ENCODE data around the gene KCNJ12. TPM values are rescaled to one million over a fixed set of nuclear protein-coding genes. Genes with fewer than 3 reads are reported as not detected.

The KCNJ12 gene
- total RNA-seq, 4 donors from 2014 or later = 1.1 to 2.5 (median 2.3) TPM

DNA sequence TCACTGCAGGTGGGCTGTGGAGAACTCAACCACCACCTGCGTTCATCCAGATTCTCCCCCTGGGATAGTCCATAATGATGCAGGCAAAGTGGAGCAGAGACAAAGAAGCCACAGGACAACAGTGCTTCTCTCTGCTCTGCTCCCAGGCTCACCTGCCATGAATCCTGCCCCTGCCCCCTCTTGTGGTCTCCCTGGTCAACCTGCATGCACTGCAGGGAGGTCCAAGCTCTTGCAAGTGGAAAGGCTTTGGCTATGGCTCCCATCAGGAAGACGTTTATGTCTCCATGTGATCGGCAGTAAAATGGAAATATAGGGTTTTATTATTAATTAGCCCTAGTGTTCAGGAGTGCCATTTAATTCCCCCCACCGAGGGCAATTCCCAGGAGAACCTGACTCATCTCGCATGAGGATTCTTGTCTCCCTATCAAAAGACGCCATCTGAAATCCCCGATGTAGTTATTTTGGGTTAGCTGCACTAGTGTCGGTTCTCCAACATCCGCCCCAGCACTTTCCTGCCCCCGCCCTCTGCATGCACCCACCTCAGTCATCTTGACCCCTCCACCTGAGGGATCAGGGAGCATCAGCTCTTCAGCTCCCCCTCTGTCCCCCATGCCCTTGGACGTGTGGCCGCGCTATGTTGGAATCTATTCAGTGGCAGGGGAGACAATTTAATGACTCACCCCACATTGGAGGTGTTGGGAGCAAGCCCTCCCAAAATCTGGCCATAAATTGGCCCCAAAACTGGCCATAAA lies 91.8 kb downstream of the KCNJ12 start:
- DNase-seq = no peak
- H3K36me3 ChIP-seq = no peaks in the 10 kb centered on the region
- no peak overlapping the region for H3K4me3 ChIP-seq
- H3K27me3 ChIP-seq = peaks cover 12% of the 10 kb centered on the region
- TF ChIP-seq POLR2A (IDR thresholded peaks at IDR 0.05) = no peak
- no peak for TF ChIP-seq POLR2AphosphoS5 (IDR thresholded peaks at IDR 0.05)
- TF ChIP-seq, protein P1, sequence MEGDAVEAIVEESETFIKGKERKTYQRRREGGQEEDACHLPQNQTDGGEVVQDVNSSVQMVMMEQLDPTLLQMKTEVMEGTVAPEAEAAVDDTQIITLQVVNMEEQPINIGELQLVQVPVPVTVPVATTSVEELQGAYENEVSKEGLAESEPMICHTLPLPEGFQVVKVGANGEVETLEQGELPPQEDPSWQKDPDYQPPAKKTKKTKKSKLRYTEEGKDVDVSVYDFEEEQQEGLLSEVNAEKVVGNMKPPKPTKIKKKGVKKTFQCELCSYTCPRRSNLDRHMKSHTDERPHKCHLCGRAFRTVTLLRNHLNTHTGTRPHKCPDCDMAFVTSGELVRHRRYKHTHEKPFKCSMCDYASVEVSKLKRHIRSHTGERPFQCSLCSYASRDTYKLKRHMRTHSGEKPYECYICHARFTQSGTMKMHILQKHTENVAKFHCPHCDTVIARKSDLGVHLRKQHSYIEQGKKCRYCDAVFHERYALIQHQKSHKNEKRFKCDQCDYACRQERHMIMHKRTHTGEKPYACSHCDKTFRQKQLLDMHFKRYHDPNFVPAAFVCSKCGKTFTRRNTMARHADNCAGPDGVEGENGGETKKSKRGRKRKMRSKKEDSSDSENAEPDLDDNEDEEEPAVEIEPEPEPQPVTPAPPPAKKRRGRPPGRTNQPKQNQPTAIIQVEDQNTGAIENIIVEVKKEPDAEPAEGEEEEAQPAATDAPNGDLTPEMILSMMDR (IDR thresholded peaks at IDR 0.05) = no peak
- no peak for TF ChIP-seq EP300 (IDR thresholded peaks at IDR 0.05; ENCODE audit: low read depth)
- intact Hi-C loops (cut with DNase I; ENCODE audit: low total_unique reads) (no loop called here), in situ Hi-C loops (cut with MboI; ENCODE audit: low pct_ligation_motif_present in 1 of 4, low pct_unique_long_range_greater_than_20kb in 1 of 4, low sequenced_read_pairs in 3 of 4) (loop anchor here in 1 of 4 donors (25.0 kb wide), 1 partner anchor 356 kb away; no protein-coding TSS in a partner anchor)
- 86 to 91% methylated on average over 7 to 13 of the region's 13 CpGs for WGBS, 2 donors (ENCODE audit: low coverage in 1 of 2)
- H3K4me1 ChIP-seq = peaks cover 0 to 5% (median 0%) of the 10 kb centered on the region in 4 donors
- H3K9me3 ChIP-seq = no peaks in the 10 kb centered on the region
- H3K27ac ChIP-seq = no peak overlapping the region

Other genes with a start within 250 kb of the KCNJ12 start
- gene DHRS7B, start 249.4 kb upstream of the KCNJ12 start, total RNA-seq = 10 to 100 TPM; 14.6 to 80.6 (median 47.7) TPM
- gene TMEM11, start 162.2 kb upstream of the KCNJ12 start, total RNA-seq = 10 to 100 TPM; 15.1 to 35.0 (median 24.5) TPM
- 1 to 10 TPM; 1.4 to 7.9 (median 5.0) TPM for gene NATD1, start 122.9 kb upstream of the KCNJ12 start, total RNA-seq
- 100 to 1,000 TPM in 1 of 4 donors, 10 to 100 TPM in 3; 44.4 to 148 (median 59.6) TPM for gene MAP2K3, start 91.6 kb upstream of the KCNJ12 start, total RNA-seq

Measured in transverse colon (tissue), 4 donors.